K562 (cell line): Measurements from ENCODE around the gene ERF.

Experiments
- ATF2 ChIP-seq: sonication (generic); formaldehyde crosslinking; IDR thresholded peaks from 2 replicates; pipeline ENCODE4 v1.8.1; 2022; ENCODE audit warnings: missing genetic modification reagents
- CTCF ChIP-seq, 3 experiments: IDR thresholded peaks in 2 of 3; conservative IDR thresholded peaks in 1 of 3; 2 replicates each; pipeline ENCODE4 v1.5.1; 2011 to 2012; ENCODE audit warnings: low read length in 3 of 3, mild to moderate bottlenecking in 3 of 3, control low read depth in 2 of 3, improper control_type of control experiment in 1 of 3, inconsistent platforms in 1 of 3, low read depth in 1 of 3, mixed read lengths in 1 of 3, moderate library complexity in 1 of 3; ENCODE audit not compliant: insufficient read depth in 2 of 3
- EZH2 ChIP-seq: IDR thresholded peaks from 2 replicates; pipeline ENCODE4 v1.6.1; 2012; ENCODE audit warnings: low read depth, mild to moderate bottlenecking, inconsistent platforms, low read length, borderline replicate concordance
- NBN ChIP-seq: fragments of 450-650 bp; IDR thresholded peaks from 2 replicates; pipeline ENCODE4 v1.6.1; 2016; ENCODE audit warnings: low read depth, mild to moderate bottlenecking
- NR2C2 ChIP-seq, 2 experiments: fragments of 200-800 bp in 1 of 2; sonication (Bioruptor generic) in 1 of 2; sonication (generic) in 1 of 2; formaldehyde crosslinking in 1 of 2; IDR thresholded peaks; 2 replicates each; pipeline versions ENCODE4 v1.6.1 to v1.8.0; 2016 to 2022; ENCODE audit warnings: mild to moderate bottlenecking in 1 of 2, missing compliant biosample characterization in 1 of 2, missing genetic modification characterization in 1 of 2, missing genetic modification reagents in 1 of 2
- POLR2A ChIP-seq: fragments of 450-650 bp; conservative IDR thresholded peaks from 2 replicates; pipeline ENCODE4 v1.6.1; 2016
- PTBP1 ChIP-seq: fragments of 200-400 bp; formaldehyde crosslinking; IDR thresholded peaks from 2 replicates; pipeline ENCODE4 v1.6.1; 2017; ENCODE audit warnings: low read depth, low read length
- ZFP1 ChIP-seq: fragments of 450-650 bp; formaldehyde crosslinking; IDR thresholded peaks from 2 replicates; pipeline ENCODE4 v1.4.0; 2020; ENCODE audit warnings: mild to moderate bottlenecking, mixed read lengths
- TF ChIP-seq, protein P1 (sequence below): IDR thresholded peaks from 2 replicates; pipeline ENCODE4 v1.6.1; 2016; ENCODE audit warnings: missing genetic modification characterization, missing compliant biosample characterization
- TF ChIP-seq, protein P2 (sequence below): sonication (generic); formaldehyde crosslinking; IDR thresholded peaks from 2 replicates; pipeline ENCODE4 v1.9.0; 2022; ENCODE audit warnings: mild to moderate bottlenecking, missing genetic modification reagents

DNA sequence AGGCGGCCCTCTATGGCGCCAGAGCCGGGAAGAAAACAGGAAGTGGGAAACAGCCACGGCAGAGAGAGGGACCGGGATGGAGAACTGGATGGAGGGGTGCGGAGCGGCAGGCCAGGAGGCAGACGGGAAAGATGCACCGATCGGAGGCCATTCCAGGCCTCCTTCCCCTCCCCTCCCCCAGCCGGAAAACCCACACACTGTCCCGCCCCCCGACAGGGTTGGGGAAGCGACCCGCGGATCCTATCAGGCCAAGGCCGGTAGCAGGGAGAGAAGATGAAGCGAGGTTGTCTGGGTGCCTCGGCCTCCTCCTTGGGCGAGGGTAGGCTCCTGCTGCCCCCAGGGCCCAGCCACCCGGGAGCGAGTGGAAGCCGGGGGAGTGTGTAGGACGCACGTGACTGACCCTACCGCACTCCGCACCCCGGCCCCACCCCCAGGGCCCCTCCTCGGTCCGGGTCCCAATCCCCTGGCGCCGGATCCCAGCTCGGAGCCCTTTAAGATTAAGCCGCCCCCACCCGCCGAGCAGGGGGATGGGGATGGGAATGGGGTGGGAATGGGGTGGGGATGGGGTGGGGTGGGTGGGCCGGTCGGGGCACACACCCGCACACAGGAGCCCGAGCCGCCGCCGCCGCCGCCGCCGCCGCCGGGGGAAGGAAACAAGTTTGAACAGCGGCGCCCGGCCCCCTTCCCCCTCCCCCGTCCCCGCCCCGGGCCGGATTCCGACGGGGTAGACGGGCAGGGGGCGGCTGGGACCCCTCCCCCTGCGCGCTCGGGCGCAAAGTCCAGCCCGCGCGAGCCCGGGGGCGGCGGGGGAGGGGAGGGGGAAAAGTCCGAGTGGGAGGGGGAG lies 1.5 kb downstream of the ERF start:
- TF ChIP-seq ZFP1 (CRISPR knock-in tag) (no peak), POLR2A (peak; percentile 68), EZH2 (no peak), CTCF (IDR thresholded peaks at IDR 0.05 in 2 of 3, conservative IDR thresholded peaks at IDR 0.05 in 1 of 3; ENCODE audit: insufficient read depth in 2 of 3, low read depth in 1 of 3, low read length in 3 of 3) (no peak), ATF2 (CRISPR knock-in tag) (no peak), PTBP1 (no peak), NBN (no peak), NR2C2 (CRISPR knock-in tag; IDR thresholded peaks at IDR 0.05) (no peak), NR2C2 (tag; IDR thresholded peaks at IDR 0.05) (no peak)
- TF ChIP-seq, protein P1, sequence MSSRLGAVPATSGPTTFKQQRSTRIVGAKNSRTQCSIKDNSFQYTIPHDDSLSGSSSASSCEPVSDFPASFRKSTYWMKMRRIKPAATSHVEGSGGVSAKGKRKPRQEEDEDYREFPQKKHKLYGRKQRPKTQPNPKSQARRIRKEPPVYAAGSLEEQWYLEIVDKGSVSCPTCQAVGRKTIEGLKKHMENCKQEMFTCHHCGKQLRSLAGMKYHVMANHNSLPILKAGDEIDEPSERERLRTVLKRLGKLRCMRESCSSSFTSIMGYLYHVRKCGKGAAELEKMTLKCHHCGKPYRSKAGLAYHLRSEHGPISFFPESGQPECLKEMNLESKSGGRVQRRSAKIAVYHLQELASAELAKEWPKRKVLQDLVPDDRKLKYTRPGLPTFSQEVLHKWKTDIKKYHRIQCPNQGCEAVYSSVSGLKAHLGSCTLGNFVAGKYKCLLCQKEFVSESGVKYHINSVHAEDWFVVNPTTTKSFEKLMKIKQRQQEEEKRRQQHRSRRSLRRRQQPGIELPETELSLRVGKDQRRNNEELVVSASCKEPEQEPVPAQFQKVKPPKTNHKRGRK = no peak
- TF ChIP-seq, protein P2, sequence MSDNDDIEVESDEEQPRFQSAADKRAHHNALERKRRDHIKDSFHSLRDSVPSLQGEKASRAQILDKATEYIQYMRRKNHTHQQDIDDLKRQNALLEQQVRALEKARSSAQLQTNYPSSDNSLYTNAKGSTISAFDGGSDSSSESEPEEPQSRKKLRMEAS (CRISPR knock-in tag) = no peak
